ENCODE data around the gene CFAP206. TPM values are rescaled to one million over a fixed set of nuclear protein-coding genes. Genes with fewer than 3 reads are reported as not detected.

Gene CFAP206
- polyA plus RNA-seq, 1 donor from 2014 or later: 6.6 TPM

GRCh38 chr6:87407561-87407900 lies 241 bp upstream of the CFAP206 start:
- TF ChIP-seq, protein P1, sequence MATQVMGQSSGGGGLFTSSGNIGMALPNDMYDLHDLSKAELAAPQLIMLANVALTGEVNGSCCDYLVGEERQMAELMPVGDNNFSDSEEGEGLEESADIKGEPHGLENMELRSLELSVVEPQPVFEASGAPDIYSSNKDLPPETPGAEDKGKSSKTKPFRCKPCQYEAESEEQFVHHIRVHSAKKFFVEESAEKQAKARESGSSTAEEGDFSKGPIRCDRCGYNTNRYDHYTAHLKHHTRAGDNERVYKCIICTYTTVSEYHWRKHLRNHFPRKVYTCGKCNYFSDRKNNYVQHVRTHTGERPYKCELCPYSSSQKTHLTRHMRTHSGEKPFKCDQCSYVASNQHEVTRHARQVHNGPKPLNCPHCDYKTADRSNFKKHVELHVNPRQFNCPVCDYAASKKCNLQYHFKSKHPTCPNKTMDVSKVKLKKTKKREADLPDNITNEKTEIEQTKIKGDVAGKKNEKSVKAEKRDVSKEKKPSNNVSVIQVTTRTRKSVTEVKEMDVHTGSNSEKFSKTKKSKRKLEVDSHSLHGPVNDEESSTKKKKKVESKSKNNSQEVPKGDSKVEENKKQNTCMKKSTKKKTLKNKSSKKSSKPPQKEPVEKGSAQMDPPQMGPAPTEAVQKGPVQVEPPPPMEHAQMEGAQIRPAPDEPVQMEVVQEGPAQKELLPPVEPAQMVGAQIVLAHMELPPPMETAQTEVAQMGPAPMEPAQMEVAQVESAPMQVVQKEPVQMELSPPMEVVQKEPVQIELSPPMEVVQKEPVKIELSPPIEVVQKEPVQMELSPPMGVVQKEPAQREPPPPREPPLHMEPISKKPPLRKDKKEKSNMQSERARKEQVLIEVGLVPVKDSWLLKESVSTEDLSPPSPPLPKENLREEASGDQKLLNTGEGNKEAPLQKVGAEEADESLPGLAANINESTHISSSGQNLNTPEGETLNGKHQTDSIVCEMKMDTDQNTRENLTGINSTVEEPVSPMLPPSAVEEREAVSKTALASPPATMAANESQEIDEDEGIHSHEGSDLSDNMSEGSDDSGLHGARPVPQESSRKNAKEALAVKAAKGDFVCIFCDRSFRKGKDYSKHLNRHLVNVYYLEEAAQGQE (IDR thresholded peaks at IDR 0.05; ENCODE audit: borderline replicate concordance): no peak
- no peak for TF ChIP-seq EP300 (conservative IDR thresholded peaks at IDR 0.05; ENCODE audit: poor library complexity, severe bottlenecking)
- no peak for TF ChIP-seq EZH2 (IDR thresholded peaks at IDR 0.05; ENCODE audit: borderline replicate concordance, insufficient read depth, low read length, poor library complexity, severe bottlenecking)
- no peak for TF ChIP-seq TAF1 (IDR thresholded peaks at IDR 0.05; ENCODE audit: low read depth)
- no peak for TF ChIP-seq RAD21 (conservative IDR thresholded peaks at IDR 0.05)
- no peak for TF ChIP-seq SMC3 (conservative IDR thresholded peaks at IDR 0.05; ENCODE audit: poor library complexity)
- no peak for TF ChIP-seq POLR2AphosphoS5 (IDR thresholded peaks at IDR 0.05)
- TF ChIP-seq, protein P2, sequence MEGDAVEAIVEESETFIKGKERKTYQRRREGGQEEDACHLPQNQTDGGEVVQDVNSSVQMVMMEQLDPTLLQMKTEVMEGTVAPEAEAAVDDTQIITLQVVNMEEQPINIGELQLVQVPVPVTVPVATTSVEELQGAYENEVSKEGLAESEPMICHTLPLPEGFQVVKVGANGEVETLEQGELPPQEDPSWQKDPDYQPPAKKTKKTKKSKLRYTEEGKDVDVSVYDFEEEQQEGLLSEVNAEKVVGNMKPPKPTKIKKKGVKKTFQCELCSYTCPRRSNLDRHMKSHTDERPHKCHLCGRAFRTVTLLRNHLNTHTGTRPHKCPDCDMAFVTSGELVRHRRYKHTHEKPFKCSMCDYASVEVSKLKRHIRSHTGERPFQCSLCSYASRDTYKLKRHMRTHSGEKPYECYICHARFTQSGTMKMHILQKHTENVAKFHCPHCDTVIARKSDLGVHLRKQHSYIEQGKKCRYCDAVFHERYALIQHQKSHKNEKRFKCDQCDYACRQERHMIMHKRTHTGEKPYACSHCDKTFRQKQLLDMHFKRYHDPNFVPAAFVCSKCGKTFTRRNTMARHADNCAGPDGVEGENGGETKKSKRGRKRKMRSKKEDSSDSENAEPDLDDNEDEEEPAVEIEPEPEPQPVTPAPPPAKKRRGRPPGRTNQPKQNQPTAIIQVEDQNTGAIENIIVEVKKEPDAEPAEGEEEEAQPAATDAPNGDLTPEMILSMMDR (IDR thresholded peaks at IDR 0.05; ENCODE audit: poor library complexity, severe bottlenecking): no peak
- TF ChIP-seq MXI1 (conservative IDR thresholded peaks at IDR 0.05; ENCODE audit: poor library complexity, severe bottlenecking): no peak
- H3K9me3 ChIP-seq (ENCODE audit: low read length): no peaks in the 10 kb centered on the region
- peak overlapping the region; percentile 88 for H3K9ac ChIP-seq (ENCODE audit: low read length)
- H3K36me3 ChIP-seq (ENCODE audit: insufficient read depth, low read length): no peaks in the 10 kb centered on the region
- no peaks in the 10 kb centered on the region for H3K9me2 ChIP-seq (ENCODE audit: insufficient read depth, low read length)
- H3K4me2 ChIP-seq (ENCODE audit: low read length): peak overlapping the region; percentile 60
- peaks cover 7% of the 10 kb centered on the region for H3F3A ChIP-seq (ENCODE audit: insufficient read depth, low read length, poor library complexity, severe bottlenecking)
- peak overlapping the region; percentile 94 for H2AFZ ChIP-seq (ENCODE audit: low read depth, low read length)
- no peaks in the 10 kb centered on the region for H3K79me2 ChIP-seq (replicated peaks; ENCODE audit: insufficient read depth, low read length)
- no peaks in the 10 kb centered on the region for H3K27me3 ChIP-seq (ENCODE audit: insufficient read depth, low read depth, low read length)
- H3K4me3 ChIP-seq (ENCODE audit: low read length): peak overlapping the region; percentile 90
- H3K27ac ChIP-seq (ENCODE audit: low read length): peak overlapping the region; percentile 90
- H4K20me1 ChIP-seq (ENCODE audit: insufficient read depth): no peaks in the 10 kb centered on the region

DNA sequence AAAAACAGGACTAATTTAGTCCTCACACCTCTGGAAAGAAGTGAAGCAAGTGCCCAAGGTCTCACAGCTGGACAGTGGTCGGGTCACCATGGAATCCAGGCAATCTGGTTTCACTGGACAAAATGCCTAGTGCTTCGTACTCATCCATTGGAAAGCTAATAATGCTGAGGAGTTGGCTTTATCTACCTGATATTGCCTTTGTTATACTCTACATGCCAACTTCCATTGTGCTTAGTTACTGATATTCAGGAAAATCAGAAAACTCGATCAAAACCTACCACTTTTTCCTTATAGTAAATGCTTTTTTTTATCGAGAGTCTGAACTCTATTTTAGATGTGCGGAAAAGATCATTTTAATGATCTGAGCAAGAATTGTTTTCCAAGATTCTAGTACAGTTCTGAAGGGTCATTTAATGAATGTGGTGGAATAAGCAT lies 966 bp downstream of the CFAP206 start:
- Histone ChIP-seq H2AFZ (ENCODE audit: low read depth, low read length) (peak overlapping the region; percentile 70), H3K27me3 (ENCODE audit: insufficient read depth, low read depth, low read length) (no peaks in the 10 kb centered on the region), H3K9me3 (ENCODE audit: low read length) (no peaks in the 10 kb centered on the region), H3K79me2 (replicated peaks; ENCODE audit: insufficient read depth, low read length) (no peaks in the 10 kb centered on the region), H3K36me3 (ENCODE audit: insufficient read depth, low read length) (no peaks in the 10 kb centered on the region), H3K4me3 (ENCODE audit: low read length) (peak overlapping the region; percentile 90), H3K27ac (ENCODE audit: low read length) (peak overlapping the region; percentile 86), H4K20me1 (ENCODE audit: insufficient read depth) (no peaks in the 10 kb centered on the region), H3K4me2 (ENCODE audit: low read length) (peak overlapping the region; percentile 41), H3K9me2 (ENCODE audit: insufficient read depth, low read length) (no peaks in the 10 kb centered on the region), H3K9ac (ENCODE audit: low read length) (peak overlapping the region; percentile 70), H3F3A (ENCODE audit: insufficient read depth, low read length, poor library complexity, severe bottlenecking) (peaks cover 7% of the 10 kb centered on the region)
- TF ChIP-seq TAF1 (IDR thresholded peaks at IDR 0.05; ENCODE audit: low read depth): no peak
- TF ChIP-seq, protein P1 (IDR thresholded peaks at IDR 0.05; ENCODE audit: borderline replicate concordance): peak; percentile 37

Measured in neural cell (in vitro differentiated cells).